K562 (cell line): Measurements from ENCODE around the gene DIPK1A. TPM values are rescaled to one million over a fixed set of nuclear protein-coding genes. Genes with fewer than 3 reads are reported as not detected.
A peak's percentile ranks its signal among the peaks of the same experiment; 100 is the strongest.
"Not testable (repeated sequence)": the region's sequence is repeated elsewhere in the genome, so short reads cannot be mapped to it uniquely, and the experiment has no call there.

Source experiments
- ATAC-seq: fragments of 200-7000 bp; cut with Tn5 transposase; 3 replicates; pipeline ENCODE4 v1.9.1; 2020; ENCODE audit warnings: moderate library complexity
- BruUV-seq: library from RNA; stranded (reverse); fragments of 400-500 nt; replicated peaks from 2 replicates; lab custom pipeline; 2021; lab: Mats Ljungman, UMichigan
- CTCF ChIA-PET: fragments of 300-600 bp; formaldehyde crosslinking; extraction: SDS; loops from one replicate; lab custom pipeline; 2021; ENCODE audit warnings: low intra/inter-chr PET ratio; lab: Yijun Ruan, JAX
- POLR2A ChIA-PET: fragments of 300-600, 350-650 bp; sonication (Branson Sonifier 250); formaldehyde crosslinking; extraction: SDS; loops from one replicate; lab custom pipeline; 2021; ENCODE audit warnings: antibody characterized with exemption, inconsistent platforms; lab: Yijun Ruan, JAX
- DNase-seq, 4 experiments: peaks; one replicate each; pipeline versions ENCODE4 v3.0.0 to v3.0.0-alpha.2; 2011 to 2018; ENCODE audit warnings: low spot score in 3 of 4, mixed read lengths in 3 of 4; ENCODE audit errors: extremely low read depth in 1 of 4
- FAIRE-seq: peaks from 2 replicates; lab custom pipeline; 2011; peaks lifted over from hg19 to GRCh38; lab: Jason Lieb, UNC
- H2AFZ ChIP-seq: 2 replicates; pipeline ENCODE4 v1.6.0; 2011; ENCODE audit warnings: low read depth, low read length, control low read depth, inconsistent platforms
- H3K27ac ChIP-seq: fragments of 200-600 bp; 3 replicates; pipeline ENCODE4 v1.8.0; 2011; ENCODE audit warnings: low read depth, mild to moderate bottlenecking, control low read depth, inconsistent platforms, low read length, moderate library complexity, mixed read lengths; ENCODE audit errors: extremely low read depth
- H3K27me3 ChIP-seq, 2 experiments: fragments of 300-600 bp in 1 of 2; 2 replicates in 1 of 2; 3 replicates in 1 of 2; pipeline versions ENCODE4 v1.6.0 to v1.8.0; 2011; ENCODE audit warnings: inconsistent platforms in 2 of 2, low read length in 2 of 2, mild to moderate bottlenecking in 1 of 2, mixed read lengths in 1 of 2, moderate library complexity in 1 of 2; ENCODE audit not compliant: control insufficient read depth in 2 of 2, insufficient read depth in 2 of 2
- H3K36me3 ChIP-seq: fragments of 300-600 bp; 3 replicates; pipeline ENCODE4 v1.8.0; 2011; ENCODE audit warnings: mild to moderate bottlenecking, low read length, inconsistent platforms; ENCODE audit not compliant: control insufficient read depth, insufficient read depth
- H3K4me1 ChIP-seq, 2 experiments: fragments of 200-600 bp in 1 of 2; replicated peaks in 1 of 2; 2 replicates in 1 of 2; 3 replicates in 1 of 2; pipeline versions ENCODE4 v1.5.1 to v1.8.0; 2011; ENCODE audit warnings: inconsistent platforms in 2 of 2, low read length in 2 of 2, mild to moderate bottlenecking in 1 of 2, mixed read lengths in 1 of 2, moderate library complexity in 1 of 2; ENCODE audit not compliant: control insufficient read depth in 2 of 2, insufficient read depth in 2 of 2
- H3K4me2 ChIP-seq: 2 replicates; pipeline ENCODE4 v1.6.1; 2011; ENCODE audit warnings: low read length, control low read depth, inconsistent platforms, mixed read lengths; ENCODE audit not compliant: insufficient read depth
- H3K4me3 ChIP-seq: fragments of 200-600 bp; sonication (generic), shearing (Covaris generic); 2 replicates; pipeline ENCODE4 v1.5.1; 2016; ENCODE audit warnings: control low read depth, inconsistent platforms
- H3K79me2 ChIP-seq: fragments of 200-600 bp; 3 replicates; pipeline ENCODE4 v1.8.0; 2011; ENCODE audit warnings: low read length, inconsistent platforms; ENCODE audit not compliant: control insufficient read depth, insufficient read depth
- H3K9ac ChIP-seq, 2 experiments: 2 replicates each; pipeline versions ENCODE4 v1.6.0 to v1.6.1; 2011; ENCODE audit warnings: low read depth in 2 of 2, low read length in 2 of 2, control low read depth in 1 of 2, inconsistent platforms in 1 of 2, mild to moderate bottlenecking in 1 of 2, mixed read lengths in 1 of 2; ENCODE audit not compliant: insufficient read depth in 1 of 2
- H3K9me1 ChIP-seq: one replicate; pipeline ENCODE4 v1.6.0; 2011; ENCODE audit warnings: inconsistent platforms, mild to moderate bottlenecking, low read length, moderate library complexity; ENCODE audit not compliant: control insufficient read depth, insufficient read depth
- H3K9me3 ChIP-seq: replicated peaks from 2 replicates; pipeline ENCODE4 v1.5.1; 2011; ENCODE audit warnings: low read depth, low read length, inconsistent platforms; ENCODE audit not compliant: control insufficient read depth, insufficient read depth
- H4K20me1 ChIP-seq: replicated peaks from 2 replicates; pipeline ENCODE4 v1.6.1; 2011; ENCODE audit warnings: low read length, inconsistent platforms, mixed read lengths; ENCODE audit not compliant: control insufficient read depth, insufficient read depth
- BHLHE40 ChIP-seq: IDR thresholded peaks from 2 replicates; pipeline ENCODE4 v1.6.1; 2011; ENCODE audit warnings: low read length, improper control_type of control experiment
- L3MBTL2 ChIP-seq: fragments of 450-650 bp; IDR thresholded peaks from 2 replicates; pipeline ENCODE4 v1.6.1; 2016; ENCODE audit warnings: mild to moderate bottlenecking, moderate library complexity
- SPI1 ChIP-seq: IDR thresholded peaks from 2 replicates; pipeline ENCODE4 v1.6.1; 2011; ENCODE audit warnings: low read depth, low read length, control low read depth, borderline replicate concordance
- TEAD4 ChIP-seq, 2 experiments: sonication (generic) in 1 of 2; formaldehyde crosslinking in 1 of 2; IDR thresholded peaks; 2 replicates each; pipeline versions ENCODE4 v1.6.1 to v1.8.0; 2012 to 2022; ENCODE audit warnings: borderline replicate concordance in 1 of 2, inconsistent platforms in 1 of 2, low read length in 1 of 2, mild to moderate bottlenecking in 1 of 2, missing genetic modification reagents in 1 of 2
- ZC3H11A ChIP-seq: IDR thresholded peaks from 2 replicates; pipeline ENCODE4 v1.6.1; 2012; ENCODE audit warnings: low read depth, low read length, improper control_type of control experiment
- WGBS: fragments of 100-300 bp; shearing (Covaris generic); methylation state at CpG from one replicate; pipeline ENCODE4 v1.1.6; 2016; ENCODE audit warnings: low coverage, mixed read lengths; ENCODE audit not compliant: insufficient coverage; ENCODE audit errors: missing lambda C conversion rate; 5-methylcytosine and 5-hydroxymethylcytosine counted together
- in situ Hi-C: fragments of 300-500 bp; cut with MboI; formaldehyde crosslinking; loops from 4 replicates; pipeline ENCODE4 v1.15.0; 2018; ENCODE audit warnings: inconsistent platforms, mixed read lengths
- intact Hi-C: fragments of 100-400 bp; cut with micrococcal nuclease; formaldehyde crosslinking; loops from 2 replicates; pipeline ENCODE4 v1.14.2; 2022
- polyA plus RNA-seq, 8 experiments: library from polyadenylated mRNA; depleted of rRNA in 4 of 8; stranded (reverse) in 5 of 8; unstranded in 3 of 8; fragments of >200 nt; fragmentation: Nextera tagmentation in 2 of 8; fragmentation: Illumina TruSeq in 1 of 8; extraction: Ambion mirVana in 2 of 8; extraction: Trizol in 1 of 8; gene quantifications; 2 replicates each; pipeline versions ENCODE4 v1.2.1 to v1.2.3, GENCODE V29; 2011 to 2014; ENCODE audit warnings: inconsistent platforms in 1 of 8, missing spikeins in 1 of 8
- total RNA-seq, 7 experiments: library from RNA; depleted of rRNA in 6 of 7; stranded (reverse); fragments of >200 nt in 6 of 7; fragmentation: Illumina TruSeq in 2 of 7; extraction: Trizol in 2 of 7; gene quantifications; 2 replicates each; pipeline versions ENCODE4 v1.2.1 to v1.2.3, GENCODE V29; 2011 to 2021; ENCODE audit warnings: low replicate concordance in 1 of 7
- TF ChIP-seq, protein P1 (sequence below): fragments of 450-650 bp; IDR thresholded peaks from 2 replicates; pipeline ENCODE4 v1.6.1; 2017; ENCODE audit warnings: antibody characterized with exemption
- TF ChIP-seq, protein P2 (sequence below): sonication (generic); formaldehyde crosslinking; IDR thresholded peaks from 2 replicates; pipeline ENCODE4 v1.5.0; 2020; ENCODE audit warnings: missing genetic modification reagents

DIPK1A gene
- total and polyA plus RNA-seq, 9 of the 15 experiments (the other 6 are each of a cell fraction or from before 2014, with no cell fraction given): 0.54 to 2.5 (median 1.3) TPM

DNA sequence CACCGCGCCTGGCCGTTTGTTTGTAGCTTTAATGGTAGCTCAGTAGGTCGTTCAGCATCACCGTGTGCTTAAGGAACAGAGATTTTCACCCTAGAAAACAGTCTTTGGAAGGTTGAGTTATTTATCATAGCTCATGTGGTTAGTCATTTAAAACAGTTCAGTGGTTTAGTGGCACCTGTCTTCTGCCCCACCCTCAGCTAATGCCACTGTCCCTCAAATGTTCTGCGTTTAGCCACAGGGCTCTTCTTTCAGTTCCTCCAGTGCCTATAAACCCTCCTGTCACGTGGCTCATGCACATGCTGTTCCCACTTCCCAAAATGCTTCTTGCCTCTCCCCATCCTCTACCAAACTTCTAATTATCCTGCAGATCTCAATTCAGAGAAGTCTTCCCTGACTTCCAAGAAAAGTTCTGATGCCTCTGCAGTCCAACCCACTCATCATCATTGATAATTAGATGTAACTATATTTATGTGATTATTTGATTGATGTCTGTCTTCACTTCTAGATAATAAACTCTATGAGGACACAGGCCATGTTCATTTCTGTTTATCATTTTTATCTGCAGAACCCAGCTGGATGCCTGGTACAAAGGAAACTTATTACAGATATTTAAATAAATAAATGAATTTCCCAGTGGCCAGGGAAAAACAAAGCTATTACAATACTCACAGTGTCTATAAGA is 14.4 kb upstream of the DIPK1A start (continued):
- TF ChIP-seq, protein P1, sequence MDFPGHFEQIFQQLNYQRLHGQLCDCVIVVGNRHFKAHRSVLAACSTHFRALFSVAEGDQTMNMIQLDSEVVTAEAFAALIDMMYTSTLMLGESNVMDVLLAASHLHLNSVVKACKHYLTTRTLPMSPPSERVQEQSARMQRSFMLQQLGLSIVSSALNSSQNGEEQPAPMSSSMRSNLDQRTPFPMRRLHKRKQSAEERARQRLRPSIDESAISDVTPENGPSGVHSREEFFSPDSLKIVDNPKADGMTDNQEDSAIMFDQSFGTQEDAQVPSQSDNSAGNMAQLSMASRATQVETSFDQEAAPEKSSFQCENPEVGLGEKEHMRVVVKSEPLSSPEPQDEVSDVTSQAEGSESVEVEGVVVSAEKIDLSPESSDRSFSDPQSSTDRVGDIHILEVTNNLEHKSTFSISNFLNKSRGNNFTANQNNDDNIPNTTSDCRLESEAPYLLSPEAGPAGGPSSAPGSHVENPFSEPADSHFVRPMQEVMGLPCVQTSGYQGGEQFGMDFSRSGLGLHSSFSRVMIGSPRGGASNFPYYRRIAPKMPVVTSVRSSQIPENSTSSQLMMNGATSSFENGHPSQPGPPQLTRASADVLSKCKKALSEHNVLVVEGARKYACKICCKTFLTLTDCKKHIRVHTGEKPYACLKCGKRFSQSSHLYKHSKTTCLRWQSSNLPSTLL: no peak
- TF ChIP-seq BHLHE40 (0 out of 2 replicates have a peak, but pooled peaks have one; percentile 36), TEAD4 (IDR thresholded peaks at IDR 0.05; ENCODE audit: low read length) (peak; percentile 17; the same call in 1 of the 2 replicates), TEAD4 (CRISPR knock-in tag; IDR thresholded peaks at IDR 0.05; ENCODE audit: borderline replicate concordance) (no peak), L3MBTL2 (peak; percentile 93), SPI1 (peak; percentile 39; the same call in 1 of the 2 replicates)
- TF ChIP-seq, protein P2, sequence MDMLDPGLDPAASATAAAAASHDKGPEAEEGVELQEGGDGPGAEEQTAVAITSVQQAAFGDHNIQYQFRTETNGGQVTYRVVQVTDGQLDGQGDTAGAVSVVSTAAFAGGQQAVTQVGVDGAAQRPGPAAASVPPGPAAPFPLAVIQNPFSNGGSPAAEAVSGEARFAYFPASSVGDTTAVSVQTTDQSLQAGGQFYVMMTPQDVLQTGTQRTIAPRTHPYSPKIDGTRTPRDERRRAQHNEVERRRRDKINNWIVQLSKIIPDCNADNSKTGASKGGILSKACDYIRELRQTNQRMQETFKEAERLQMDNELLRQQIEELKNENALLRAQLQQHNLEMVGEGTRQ: peak; percentile 75
- TF ChIP-seq, all 486 proteins: peak for 14

DNA sequence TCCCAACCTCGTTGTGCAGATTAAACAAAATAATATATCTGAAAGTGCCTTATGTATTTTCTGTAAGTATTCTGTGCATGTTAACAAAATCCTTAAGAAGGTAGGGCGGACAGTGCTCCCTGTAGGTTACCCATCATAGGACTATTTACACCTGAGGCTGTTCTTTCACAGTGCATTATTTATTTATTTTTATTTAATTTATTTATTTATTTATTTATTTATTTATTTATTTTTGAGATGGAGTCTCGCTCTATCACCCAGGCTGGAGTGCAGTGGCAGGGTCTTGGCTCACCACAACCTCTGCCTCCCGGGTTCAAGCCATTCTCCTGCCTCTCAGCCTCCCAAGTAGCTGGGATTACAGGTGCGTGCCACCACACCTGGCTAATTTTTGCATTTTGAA is 12.8 kb upstream of the DIPK1A start:
- 0 out of 2 replicates have a peak, but pooled peaks have one; percentile 41 for TF ChIP-seq ZC3H11A
- TF ChIP-seq, all 486 proteins: peak for 1; not testable (repeated sequence) for 485
- H2AFZ ChIP-seq, H3K9me3 ChIP-seq, H4K20me1 ChIP-seq, intact Hi-C loops, H3K36me3 ChIP-seq, H3K27me3 ChIP-seq, in situ Hi-C loops, DNase-seq, ATAC-seq, H3K27ac ChIP-seq, H3K4me3 ChIP-seq, FAIRE-seq, H3K79me2 ChIP-seq, BruUV-seq, H3K4me2 ChIP-seq, H3K9ac ChIP-seq, H3K9me1 ChIP-seq: not testable (repeated sequence)
- H3K4me1 ChIP-seq: peaks cover 10 to 24% of the 10 kb centered on the region in 2 experiments
- 70% methylated on average over 5 of the region's 5 CpGs for WGBS
- POLR2A ChIA-PET: interaction anchor here (0.6 to 4.7 kb wide), 3 partner anchors 10 to 16 kb away, joined by 3 to 20 read pairs (median 6); partner anchors contain the start of gene DIPK1A
- CTCF ChIA-PET: interaction anchor here (1.1 kb wide), 1 partner anchor 20 kb away, joined by 3 read pairs; no protein-coding TSS in a partner anchor
